Measurements from ENCODE around the gene GPC4. TPM values are rescaled to one million over a fixed set of nuclear protein-coding genes. Genes with fewer than 3 reads are reported as not detected.
"Not testable (repeated sequence)": the region's sequence is repeated elsewhere in the genome, so short reads cannot be mapped to it uniquely, and the experiment has no call there.

Gene GPC4
- total RNA-seq, 2 experiments from 2014 or later = not detected

- POLR2A ChIA-PET = no interaction called here
Observed at GRCh38 chrX:133373386-133374079, 41.8 kb downstream of the GPC4 start.

DNA sequence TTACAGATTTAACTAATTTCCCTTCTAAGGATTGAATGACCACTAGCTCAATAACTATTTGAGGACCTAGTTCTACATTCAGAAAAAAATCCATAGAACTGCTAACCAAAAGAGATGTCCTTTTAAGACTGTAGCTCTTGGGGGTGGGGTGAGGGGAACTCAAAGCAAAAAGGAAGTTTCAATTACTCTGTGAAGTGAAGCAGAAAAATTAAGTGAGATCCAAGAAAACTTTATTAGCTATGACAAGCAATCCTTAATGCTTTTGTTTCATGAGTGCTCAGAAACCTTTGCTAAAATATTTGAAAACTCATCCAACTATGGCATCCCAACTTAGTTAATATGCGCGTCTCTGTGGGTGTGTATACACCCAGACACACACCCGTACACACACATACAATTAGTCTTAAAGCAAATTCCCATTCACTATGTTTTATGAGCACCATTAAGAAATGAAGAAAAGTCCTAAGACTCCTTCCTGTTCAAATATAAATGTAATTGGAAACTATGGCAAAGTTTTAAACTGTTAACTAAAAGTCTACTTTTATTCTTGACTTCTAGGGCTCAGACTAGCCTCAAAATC, 44.5 kb downstream of the GPC4 start:
- ChIA-PET CTCF (no interaction called here), POLR2A (no interaction called here)

More at GRCh38 chrX:133373386-133374079, 41.8 kb downstream of the GPC4 start:
- CTCF ChIA-PET = no interaction called here

GRCh38 chrX:133369065-133369464, 46.2 kb downstream of the GPC4 start:
- ChIA-PET CTCF (no interaction called here), POLR2A (no interaction called here)

GRCh38 chrX:133366735-133367134, 48.6 kb downstream of the GPC4 start:
- CTCF ChIA-PET = no interaction called here

GRCh38 chrX:133365871-133366611, 49.2 kb downstream of the GPC4 start:
- POLR2A ChIA-PET = no interaction called here
- CTCF ChIA-PET = no interaction called here

More at GRCh38 chrX:133366735-133367134, 48.6 kb downstream of the GPC4 start:
- POLR2A ChIA-PET = no interaction called here

DNA sequence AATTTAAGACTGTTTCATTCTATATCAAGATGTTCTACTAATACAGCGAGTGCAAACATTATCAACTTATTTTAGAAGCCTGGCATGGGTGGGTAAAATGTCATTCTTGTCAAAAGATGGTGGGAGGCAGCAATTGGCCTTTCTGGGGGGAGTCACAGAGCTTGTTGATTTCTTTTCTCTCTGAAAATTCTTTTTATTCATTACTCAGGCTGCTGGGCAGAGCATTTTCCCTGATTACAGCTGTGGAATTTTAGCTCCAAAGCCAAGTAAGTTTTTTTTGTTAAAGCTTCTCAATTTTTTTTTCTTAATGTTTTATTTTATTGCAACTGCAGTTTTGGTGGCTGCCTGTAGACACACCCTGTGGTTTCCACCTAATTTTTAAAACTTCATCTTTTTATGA, 50.4 kb downstream of the GPC4 start:
- POLR2A ChIA-PET = no interaction called here

GRCh38 chrX:133364196-133364595, 51.1 kb downstream of the GPC4 start:
- POLR2A ChIA-PET = no interaction called here
- CTCF ChIA-PET = no interaction called here

More for the DNA sequence above, 50.4 kb downstream of the GPC4 start:
- CTCF ChIA-PET = no interaction called here

GRCh38 chrX:133362538-133362937, 52.8 kb downstream of the GPC4 start:
- ChIA-PET CTCF (no interaction called here), POLR2A (no interaction called here)

GRCh38 chrX:133359466-133359865, 55.8 kb downstream of the GPC4 start:
- POLR2A ChIA-PET = no interaction called here
- CTCF ChIA-PET = no interaction called here

DNA sequence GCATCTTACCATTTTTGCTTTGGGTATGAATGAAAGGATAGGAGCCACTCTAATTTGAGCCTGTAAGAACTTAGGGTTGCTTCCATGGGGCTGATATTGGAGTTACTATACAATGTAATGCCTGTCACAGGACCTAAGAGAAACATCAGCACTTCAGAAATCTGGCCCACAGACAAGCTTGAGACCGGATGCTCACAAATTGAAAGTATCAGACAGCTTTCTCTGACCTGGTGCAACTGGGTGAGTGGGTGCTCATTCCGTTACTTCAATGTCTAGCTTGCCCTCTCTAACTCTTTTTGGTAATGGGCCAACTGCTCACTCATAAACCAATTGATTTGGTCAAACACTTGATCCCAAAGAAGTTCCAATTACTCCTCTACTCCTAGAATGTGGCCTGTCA, 62.1 kb downstream of the GPC4 start:
- ChIA-PET CTCF (no interaction called here), POLR2A (no interaction called here)

GRCh38 chrX:133350751-133351150, 64.5 kb downstream of the GPC4 start:
- ChIA-PET CTCF (no interaction called here), POLR2A (no interaction called here)

- CTCF ChIA-PET = no interaction called here
- POLR2A ChIA-PET = no interaction called here
Observed at GRCh38 chrX:133346026-133346425, 69.3 kb downstream of the GPC4 start.

DNA sequence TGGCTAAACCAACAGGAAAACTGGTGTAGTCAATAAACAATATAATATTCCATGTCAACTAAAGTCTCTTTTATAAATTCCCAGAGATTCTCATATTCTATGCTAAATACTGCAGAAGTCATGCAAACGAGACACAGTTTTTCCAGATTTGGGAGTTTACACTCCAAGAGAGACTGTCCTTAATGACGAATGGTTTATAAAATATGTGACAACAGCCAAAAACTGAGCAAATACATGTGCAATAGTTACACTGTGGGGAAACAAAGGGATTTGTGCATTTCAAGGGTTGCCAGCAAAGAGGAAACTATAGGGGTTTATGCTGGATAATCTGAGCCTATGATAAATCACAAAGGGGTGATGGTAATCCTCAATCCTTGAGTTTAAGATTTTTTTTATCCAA, 75.7 kb downstream of the GPC4 start:
- ChIA-PET CTCF (no interaction called here), POLR2A (no interaction called here)

- POLR2A ChIA-PET = no interaction called here
- CTCF ChIA-PET = no interaction called here
Observed at GRCh38 chrX:133337250-133337649, 78.0 kb downstream of the GPC4 start.

GRCh38 chrX:133335027-133335426, 80.3 kb downstream of the GPC4 start:
- CTCF ChIA-PET = no interaction called here
- POLR2A ChIA-PET = no interaction called here

GRCh38 chrX:133333154-133333750, 82.0 kb downstream of the GPC4 start:
- POLR2A ChIA-PET = no interaction called here
- CTCF ChIA-PET = no interaction called here

- POLR2A ChIA-PET = no interaction called here
- CTCF ChIA-PET = no interaction called here
Observed at GRCh38 chrX:133332737-133333136, 82.6 kb downstream of the GPC4 start.

- ChIA-PET POLR2A (no interaction called here), CTCF (no interaction called here)
Observed at GRCh38 chrX:133330956-133331355, 84.3 kb downstream of the GPC4 start.

GRCh38 chrX:133325422-133325821, 89.9 kb downstream of the GPC4 start:
- CTCF ChIA-PET = no interaction called here
- POLR2A ChIA-PET = no interaction called here

- CTCF ChIA-PET = no interaction called here
- POLR2A ChIA-PET = no interaction called here
Observed at GRCh38 chrX:133323431-133323830, 91.9 kb downstream of the GPC4 start.

GRCh38 chrX:133322269-133322668, 93.0 kb downstream of the GPC4 start:
- CTCF ChIA-PET, POLR2A ChIA-PET: not testable (repeated sequence)

Measured in activated CD8-positive, alpha-beta memory T cell treated with anti-CD3 and anti-CD28 coated beads for 36 hours (primary cell).